Measurements from ENCODE around the gene BRME1. TPM values are rescaled to one million over a fixed set of nuclear protein-coding genes. Genes with fewer than 3 reads are reported as not detected.

BRME1 gene
- polyA plus RNA-seq, 2 of the 4 experiments (the other 2 are of a cell fraction), result 0.12 to 1.2 TPM

- TF ChIP-seq KDM1A (IDR thresholded peaks at IDR 0.05; ENCODE audit: low read depth), result no peak
- peak; percentile 70; the same call in 2 of the 3 replicates for TF ChIP-seq BCL3 (IDR thresholded peaks at IDR 0.05)
- TF ChIP-seq HOXA7 (CRISPR knock-in tag; IDR thresholded peaks at IDR 0.05), result 0 out of 2 replicates have a peak, but pooled peaks have one; percentile 1
- TF ChIP-seq MAZ (IDR thresholded peaks at IDR 0.05; ENCODE audit: borderline replicate concordance, low read depth, low read length), result no peak
- TF ChIP-seq BHLHE40 (IDR thresholded peaks at IDR 0.05; ENCODE audit: low read depth, low read length), result no peak
- TF ChIP-seq USF2 (IDR thresholded peaks at IDR 0.05), result no peak
- no peak for TF ChIP-seq CTCF (IDR thresholded peaks at IDR 0.05)
- 0 out of 2 replicates have a peak, but pooled peaks have one; percentile 58 for TF ChIP-seq RARB (CRISPR knock-in tag; IDR thresholded peaks at IDR 0.05)
- peak; percentile 29 for TF ChIP-seq CHD2 (IDR thresholded peaks at IDR 0.05; ENCODE audit: low read length, partially characterized antibody)
- TF ChIP-seq POLR2A (IDR thresholded peaks at IDR 0.05; ENCODE audit: low read length), result no peak
- TF ChIP-seq RCOR1 (IDR thresholded peaks at IDR 0.05; ENCODE audit: low read depth, low read length), result no peak
These were observed 54.8 kb downstream of the BRME1 start (continued) for GRCh38 chr19:13850910-13851733.

GRCh38 chr19:13849991-13850909, 55.7 kb downstream of the BRME1 start:
- Histone ChIP-seq H3K4me3 (peak overlapping the region; percentile 30; the same call in 2 of the 3 replicates), H3K27ac (peak overlapping the region; percentile 100), H3K4me1 (peaks cover 77% of the 10 kb centered on the region), H3K9me3 (no peaks in the 10 kb centered on the region), H3K4me2 (peak overlapping the region; percentile 93)
- FAIRE-seq, result no peak
- 0 out of 6 replicates have a peak, but pooled peaks of 1 of the 2 experiments have one; percentile 8 for ATAC-seq
- 43% methylated on average over 21 of the region's 66 CpGs for WGBS (ENCODE audit: missing lambda C conversion rate)
- ChIA-PET POLR2A (interaction anchor here (0.7 to 2.1 kb wide), 6 partner anchors 10 to 686 kb away, joined by 3 to 10 read pairs (median 4); partner anchors contain the start of gene ZSWIM4), CTCF (interaction anchor here (1.3 to 20.6 kb wide), 4 partner anchors 11 to 101 kb away, joined by 3 to 271 read pairs (median 60); no protein-coding TSS in a partner anchor)
- peak in 1 of 2 experiments; percentile 83 for DNase-seq (ENCODE audit: low read depth in 1 of 2, low spot score in 1 of 2)
- peak; percentile 98 for TF ChIP-seq ATOH8 (CRISPR knock-in tag; IDR thresholded peaks at IDR 0.05; ENCODE audit: low read depth)
- TF ChIP-seq TFCP2L1 (CRISPR knock-in tag; IDR thresholded peaks at IDR 0.05), result peak; percentile 73; the same call in 1 of the 2 replicates
- TF ChIP-seq EHF (CRISPR knock-in tag; IDR thresholded peaks at IDR 0.05), result peak; percentile 99
- no peak for TF ChIP-seq BCL3 (IDR thresholded peaks at IDR 0.05)
- 0 out of 2 replicates have a peak, but pooled peaks have one; percentile 10 for TF ChIP-seq E2F6 (IDR thresholded peaks at IDR 0.05; ENCODE audit: borderline replicate concordance, low read depth)
- no peak for TF ChIP-seq REST (IDR thresholded peaks at IDR 0.05)
- TF ChIP-seq JUN (IDR thresholded peaks at IDR 0.05), result 0 out of 5 replicates have a peak, but pooled peaks of 1 of the 2 experiments have one; percentile 39
- TF ChIP-seq RNF2 (IDR thresholded peaks at IDR 0.05; ENCODE audit: borderline replicate concordance, low read depth), result no peak
- peak; percentile 99 for TF ChIP-seq ZNF302 (CRISPR knock-in tag; IDR thresholded peaks at IDR 0.05)
- TF ChIP-seq RCOR1 (IDR thresholded peaks at IDR 0.05; ENCODE audit: low read depth, low read length), result no peak
- TF ChIP-seq FOSL2 (IDR thresholded peaks at IDR 0.05), result peak; percentile 78
- peak; percentile 97 for TF ChIP-seq FOSL2 (CRISPR knock-in tag; IDR thresholded peaks at IDR 0.05)

Measured in A549 (cell line).